Measurements from ENCODE around the gene C16orf87.

- TF ChIP-seq CTCF (conservative IDR thresholded peaks at IDR 0.05; ENCODE audit: low read depth, low read length) (no peak), EZH2 (IDR thresholded peaks at IDR 0.05; ENCODE audit: borderline replicate concordance, low read depth, low read length, poor library complexity, severe bottlenecking) (no peak)
Measured at GRCh38 chr16:46811682-46812081, 19.3 kb downstream of the C16orf87 start.

All from A673 (cell line).